PC-9 (cell line): ENCODE data around the gene KLHL25.

Experiments used
- EZH2 ChIP-seq: fragments of 200-600 bp; sonication (generic); IDR thresholded peaks from 2 replicates; pipeline ENCODE4 v1.8.0; 2017; ENCODE audit warnings: antibody characterized with exemption, low read depth
- TF ChIP-seq, protein P1 (sequence below): fragments of 200-600 bp; sonication (generic); conservative IDR thresholded peaks from 2 replicates; pipeline ENCODE4 v1.6.1; 2017; ENCODE audit warnings: mixed run types, antibody characterized with exemption, mild to moderate bottlenecking, moderate library complexity

DNA sequence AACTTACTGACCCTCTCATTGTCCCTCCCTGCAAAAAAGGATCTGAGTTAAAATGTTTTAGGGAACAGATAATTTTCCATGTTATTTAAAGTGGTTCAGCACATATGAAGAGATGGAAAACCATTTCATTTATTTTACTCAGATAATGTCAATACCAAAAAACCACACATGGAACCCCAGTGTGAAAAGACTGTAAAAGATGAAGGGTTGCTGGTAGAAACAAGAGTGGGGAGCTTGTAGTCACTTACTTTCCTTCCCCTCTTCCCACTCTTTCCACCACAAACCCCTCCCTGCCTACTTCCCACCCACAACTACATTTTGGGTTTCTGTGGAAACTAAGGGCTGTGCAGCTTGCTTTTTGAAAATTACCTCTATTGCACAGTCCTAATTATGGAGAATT, 18.5 kb upstream of the KLHL25 start:
- TF ChIP-seq, protein P1, sequence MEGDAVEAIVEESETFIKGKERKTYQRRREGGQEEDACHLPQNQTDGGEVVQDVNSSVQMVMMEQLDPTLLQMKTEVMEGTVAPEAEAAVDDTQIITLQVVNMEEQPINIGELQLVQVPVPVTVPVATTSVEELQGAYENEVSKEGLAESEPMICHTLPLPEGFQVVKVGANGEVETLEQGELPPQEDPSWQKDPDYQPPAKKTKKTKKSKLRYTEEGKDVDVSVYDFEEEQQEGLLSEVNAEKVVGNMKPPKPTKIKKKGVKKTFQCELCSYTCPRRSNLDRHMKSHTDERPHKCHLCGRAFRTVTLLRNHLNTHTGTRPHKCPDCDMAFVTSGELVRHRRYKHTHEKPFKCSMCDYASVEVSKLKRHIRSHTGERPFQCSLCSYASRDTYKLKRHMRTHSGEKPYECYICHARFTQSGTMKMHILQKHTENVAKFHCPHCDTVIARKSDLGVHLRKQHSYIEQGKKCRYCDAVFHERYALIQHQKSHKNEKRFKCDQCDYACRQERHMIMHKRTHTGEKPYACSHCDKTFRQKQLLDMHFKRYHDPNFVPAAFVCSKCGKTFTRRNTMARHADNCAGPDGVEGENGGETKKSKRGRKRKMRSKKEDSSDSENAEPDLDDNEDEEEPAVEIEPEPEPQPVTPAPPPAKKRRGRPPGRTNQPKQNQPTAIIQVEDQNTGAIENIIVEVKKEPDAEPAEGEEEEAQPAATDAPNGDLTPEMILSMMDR = no peak
- TF ChIP-seq EZH2 = no peak
